ENCODE data around the gene SLC16A5.
A peak's percentile ranks its signal among the peaks of the same experiment; 100 is the strongest.

Gene SLC16A5

GRCh38 chr17:75098861-75099260, 11.1 kb downstream of the SLC16A5 start:
- Histone ChIP-seq H3K9ac (ENCODE audit: low read depth in 1 of 2, low read length in 2 of 2) (no peak overlapping the region), H3K4me1 (ENCODE audit: control insufficient read depth in 1 of 2, insufficient read depth in 2 of 2, low read length in 2 of 2) (peaks cover 4 to 17% of the 10 kb centered on the region in 2 donors), H3K4me3 (ENCODE audit: low read depth in 1 of 2, low read length in 2 of 2) (no peak overlapping the region), H3K9me3 (ENCODE audit: control insufficient read depth in 1 of 2, low read length in 2 of 2) (no peaks in the 10 kb centered on the region), H3K27me3 (ENCODE audit: control insufficient read depth in 1 of 2, insufficient read depth in 2 of 2, low read length in 2 of 2) (no peaks in the 10 kb centered on the region), H3K27ac (ENCODE audit: low read depth, low read length) (no peak overlapping the region), H3K36me3 (ENCODE audit: control insufficient read depth in 1 of 2, insufficient read depth in 2 of 2, low read length in 2 of 2) (peaks cover 0 to 31% of the 10 kb centered on the region in 2 donors)

GRCh38 chr17:75099881-75100595, 12.3 kb downstream of the SLC16A5 start:
- Histone ChIP-seq H3K4me1 (ENCODE audit: control insufficient read depth in 1 of 2, insufficient read depth in 2 of 2, low read length in 2 of 2) (peaks cover 0 to 8% of the 10 kb centered on the region in 2 donors), H3K27me3 (ENCODE audit: control insufficient read depth in 1 of 2, insufficient read depth in 2 of 2, low read length in 2 of 2) (no peaks in the 10 kb centered on the region), H3K36me3 (ENCODE audit: control insufficient read depth in 1 of 2, insufficient read depth in 2 of 2, low read length in 2 of 2) (peaks cover 0 to 34% of the 10 kb centered on the region in 2 donors), H3K4me3 (ENCODE audit: low read depth in 1 of 2, low read length in 2 of 2) (no peak overlapping the region), H3K9me3 (ENCODE audit: control insufficient read depth in 1 of 2, low read length in 2 of 2) (no peaks in the 10 kb centered on the region), H3K9ac (ENCODE audit: low read depth in 1 of 2, low read length in 2 of 2) (no peak overlapping the region), H3K27ac (ENCODE audit: low read depth, low read length) (no peak overlapping the region)

- Histone ChIP-seq H3K27me3 (ENCODE audit: control insufficient read depth in 1 of 2, insufficient read depth in 2 of 2, low read length in 2 of 2) (no peaks in the 10 kb centered on the region), H3K27ac (ENCODE audit: low read depth, low read length) (no peak overlapping the region), H3K4me3 (ENCODE audit: low read depth in 1 of 2, low read length in 2 of 2) (no peak overlapping the region), H3K9me3 (ENCODE audit: control insufficient read depth in 1 of 2, low read length in 2 of 2) (no peaks in the 10 kb centered on the region), H3K36me3 (ENCODE audit: control insufficient read depth in 1 of 2, insufficient read depth in 2 of 2, low read length in 2 of 2) (peaks cover 0 to 37% of the 10 kb centered on the region in 2 donors), H3K4me1 (ENCODE audit: control insufficient read depth in 1 of 2, insufficient read depth in 2 of 2, low read length in 2 of 2) (no peaks in the 10 kb centered on the region), H3K9ac (ENCODE audit: low read depth in 1 of 2, low read length in 2 of 2) (no peak overlapping the region)
These were observed 14.6 kb downstream of the SLC16A5 start for GRCh38 chr17:75102385-75102821.

GRCh38 chr17:75103601-75104554, 16.1 kb downstream of the SLC16A5 start:
- Histone ChIP-seq H3K4me1 (ENCODE audit: control insufficient read depth in 1 of 2, insufficient read depth in 2 of 2, low read length in 2 of 2) (peaks cover 0 to 2% of the 10 kb centered on the region in 2 donors), H3K27me3 (ENCODE audit: control insufficient read depth in 1 of 2, insufficient read depth in 2 of 2, low read length in 2 of 2) (no peaks in the 10 kb centered on the region), H3K9me3 (ENCODE audit: control insufficient read depth in 1 of 2, low read length in 2 of 2) (no peaks in the 10 kb centered on the region), H3K9ac (ENCODE audit: low read depth in 1 of 2, low read length in 2 of 2) (no peak overlapping the region), H3K27ac (ENCODE audit: low read depth, low read length) (no peak overlapping the region), H3K4me3 (ENCODE audit: low read depth in 1 of 2, low read length in 2 of 2) (no peak overlapping the region), H3K36me3 (ENCODE audit: control insufficient read depth in 1 of 2, insufficient read depth in 2 of 2, low read length in 2 of 2) (peaks cover 0 to 22% of the 10 kb centered on the region in 2 donors)

- Histone ChIP-seq H3K36me3 (ENCODE audit: control insufficient read depth in 1 of 2, insufficient read depth in 2 of 2, low read length in 2 of 2) (peaks cover 0 to 12% of the 10 kb centered on the region in 2 donors), H3K9me3 (ENCODE audit: control insufficient read depth in 1 of 2, low read length in 2 of 2) (no peaks in the 10 kb centered on the region), H3K4me1 (ENCODE audit: control insufficient read depth in 1 of 2, insufficient read depth in 2 of 2, low read length in 2 of 2) (peaks cover under 1 to 8% of the 10 kb centered on the region in 2 donors), H3K27ac (ENCODE audit: low read depth, low read length) (peak overlapping the region; percentile 30), H3K4me3 (ENCODE audit: low read depth in 1 of 2, low read length in 2 of 2) (no peak overlapping the region), H3K27me3 (ENCODE audit: control insufficient read depth in 1 of 2, insufficient read depth in 2 of 2, low read length in 2 of 2) (no peaks in the 10 kb centered on the region), H3K9ac (ENCODE audit: low read depth in 1 of 2, low read length in 2 of 2) (no peak overlapping the region)
These were observed 17.6 kb downstream of the SLC16A5 start for GRCh38 chr17:75105126-75106080.

GRCh38 chr17:75108193-75108592, 20.4 kb downstream of the SLC16A5 start:
- Histone ChIP-seq H3K27me3 (ENCODE audit: control insufficient read depth in 1 of 2, insufficient read depth in 2 of 2, low read length in 2 of 2) (no peaks in the 10 kb centered on the region), H3K4me1 (ENCODE audit: control insufficient read depth in 1 of 2, insufficient read depth in 2 of 2, low read length in 2 of 2) (peaks cover 13 to 16% of the 10 kb centered on the region in 2 donors), H3K9ac (ENCODE audit: low read depth in 1 of 2, low read length in 2 of 2) (no peak overlapping the region), H3K27ac (ENCODE audit: low read depth, low read length) (no peak overlapping the region), H3K4me3 (ENCODE audit: low read depth in 1 of 2, low read length in 2 of 2) (no peak overlapping the region), H3K36me3 (ENCODE audit: control insufficient read depth in 1 of 2, insufficient read depth in 2 of 2, low read length in 2 of 2) (peaks cover 0 to 9% of the 10 kb centered on the region in 2 donors), H3K9me3 (ENCODE audit: control insufficient read depth in 1 of 2, low read length in 2 of 2) (no peaks in the 10 kb centered on the region)

- peaks cover 13 to 20% of the 10 kb centered on the region in 2 donors for H3K4me1 ChIP-seq (ENCODE audit: control insufficient read depth in 1 of 2, insufficient read depth in 2 of 2, low read length in 2 of 2)
- H3K4me3 ChIP-seq (ENCODE audit: low read depth in 1 of 2, low read length in 2 of 2), result peak overlapping the region; percentile 86 to 94
- no peaks in the 10 kb centered on the region for H3K27me3 ChIP-seq (ENCODE audit: control insufficient read depth in 1 of 2, insufficient read depth in 2 of 2, low read length in 2 of 2)
- H3K36me3 ChIP-seq (ENCODE audit: control insufficient read depth in 1 of 2, insufficient read depth in 2 of 2, low read length in 2 of 2), result peaks cover 0 to 5% of the 10 kb centered on the region in 2 donors
- no peaks in the 10 kb centered on the region for H3K9me3 ChIP-seq (ENCODE audit: control insufficient read depth in 1 of 2, low read length in 2 of 2)
- peak overlapping the region; percentile 76 to 80 for H3K9ac ChIP-seq (ENCODE audit: low read depth in 1 of 2, low read length in 2 of 2)
- no peak overlapping the region for H3K27ac ChIP-seq (ENCODE audit: low read depth, low read length)
These were observed 21.3 kb downstream of the SLC16A5 start for GRCh38 chr17:75109046-75109406.

- H3K4me3 ChIP-seq (ENCODE audit: low read depth in 1 of 2, low read length in 2 of 2), result peak within 1 kb of the TSS; percentile 86 to 94
- peaks cover 16 to 23% of the 10 kb centered on the region in 2 donors for H3K4me1 ChIP-seq (ENCODE audit: control insufficient read depth in 1 of 2, insufficient read depth in 2 of 2, low read length in 2 of 2)
- H3K27ac ChIP-seq (ENCODE audit: low read depth, low read length), result no peak within 1 kb of the TSS
- no peaks in the 10 kb centered on the region for H3K9me3 ChIP-seq (ENCODE audit: control insufficient read depth in 1 of 2, low read length in 2 of 2)
- H3K36me3 ChIP-seq (ENCODE audit: control insufficient read depth in 1 of 2, insufficient read depth in 2 of 2, low read length in 2 of 2), result peaks cover 3% of the 10 kb centered on the region in 2 donors
- peak within 1 kb of the TSS; percentile 78 to 80 for H3K9ac ChIP-seq (ENCODE audit: low read depth in 1 of 2, low read length in 2 of 2)
- H3K27me3 ChIP-seq (ENCODE audit: control insufficient read depth in 1 of 2, insufficient read depth in 2 of 2, low read length in 2 of 2), result no peaks in the 10 kb centered on the region
These were observed 21.9 kb downstream of the SLC16A5 start, which contains the start of gene ARMC7 for GRCh38 chr17:75109407-75110233. Gene ARMC7, plus strand, starts transcription at chr17:75109969. Its CDS starts 320 bp downstream, at chr17:75110289.
